Stimulated activated CD4-positive, alpha-beta T cell treated with anti-CD3 and anti-CD28 coated beads, Interleukin-4, amount 100 ng/mL, for 24 hours (primary cell): ENCODE measurements around the gene NPC2.
"Not testable (repeated sequence)": the region's sequence is repeated elsewhere in the genome, so short reads cannot be mapped to it uniquely, and the experiment has no call there.

Experiments used
- DNase-seq: peaks from one replicate; pipeline ENCODE4 v3.0.0-alpha.2; 2020

Gene NPC2

GRCh38 chr14:74492776-74493342, at the start of gene NPC2:
TSS of gene NPC2 (minus strand) at chr14:74493305. CDS start at chr14:74493274, 31 bp downstream.
- DNase-seq = no peak

GRCh38 chr14:74542056-74542685, 49.1 kb upstream of the NPC2 start:
- no peak for DNase-seq

GRCh38 chr14:74541225-74541624, 48.1 kb upstream of the NPC2 start:
- no peak for DNase-seq

GRCh38 chr14:74539503-74539902, 46.4 kb upstream of the NPC2 start:
- DNase-seq = no peak

- no peak for DNase-seq
Observed at GRCh38 chr14:74538411-74539391, 45.6 kb upstream of the NPC2 start.

GRCh38 chr14:74536336-74536735, 43.2 kb upstream of the NPC2 start:
- DNase-seq = not testable (repeated sequence)

GRCh38 chr14:74535756-74536325, 42.7 kb upstream of the NPC2 start:
- no peak for DNase-seq

- no peak for DNase-seq
Observed at GRCh38 chr14:74533576-74533975, 40.5 kb upstream of the NPC2 start.

- DNase-seq = no peak
Observed at GRCh38 chr14:74532246-74532645, 39.1 kb upstream of the NPC2 start.

GRCh38 chr14:74531467-74531866, 38.4 kb upstream of the NPC2 start:
- DNase-seq = no peak

- no peak for DNase-seq
Observed at GRCh38 chr14:74531006-74531405, 37.9 kb upstream of the NPC2 start.

- no peak for DNase-seq
Observed at GRCh38 chr14:74528886-74529285, 35.8 kb upstream of the NPC2 start.

GRCh38 chr14:74528406-74528805, 35.3 kb upstream of the NPC2 start:
- DNase-seq = no peak

- no peak for DNase-seq
Observed at GRCh38 chr14:74527736-74528280, 34.7 kb upstream of the NPC2 start.

GRCh38 chr14:74526854-74527585, 33.9 kb upstream of the NPC2 start:
- no peak for DNase-seq

GRCh38 chr14:74525361-74525851, 32.3 kb upstream of the NPC2 start:
- no peak for DNase-seq

- DNase-seq = no peak
Observed at GRCh38 chr14:74524812-74525135, 31.7 kb upstream of the NPC2 start.

- no peak for DNase-seq
Observed at GRCh38 chr14:74524076-74524811, 31.1 kb upstream of the NPC2 start.

GRCh38 chr14:74522740-74523139, 29.6 kb upstream of the NPC2 start:
- DNase-seq = no peak

- no peak for DNase-seq
Observed at GRCh38 chr14:74521756-74522155, 28.7 kb upstream of the NPC2 start.

- DNase-seq = no peak
Observed at GRCh38 chr14:74519316-74520074, 26.4 kb upstream of the NPC2 start.
